EH (cell line): Measurements from ENCODE around the gene RAB11A.
"Not testable (repeated sequence)": the region's sequence is repeated elsewhere in the genome, so short reads cannot be mapped to it uniquely, and the experiment has no call there.

Experiments
- DNase-seq: peaks from one replicate; pipeline ENCODE4 v3.0.0-alpha.2; 2015; ENCODE audit warnings: low read depth

Gene RAB11A

DNA sequence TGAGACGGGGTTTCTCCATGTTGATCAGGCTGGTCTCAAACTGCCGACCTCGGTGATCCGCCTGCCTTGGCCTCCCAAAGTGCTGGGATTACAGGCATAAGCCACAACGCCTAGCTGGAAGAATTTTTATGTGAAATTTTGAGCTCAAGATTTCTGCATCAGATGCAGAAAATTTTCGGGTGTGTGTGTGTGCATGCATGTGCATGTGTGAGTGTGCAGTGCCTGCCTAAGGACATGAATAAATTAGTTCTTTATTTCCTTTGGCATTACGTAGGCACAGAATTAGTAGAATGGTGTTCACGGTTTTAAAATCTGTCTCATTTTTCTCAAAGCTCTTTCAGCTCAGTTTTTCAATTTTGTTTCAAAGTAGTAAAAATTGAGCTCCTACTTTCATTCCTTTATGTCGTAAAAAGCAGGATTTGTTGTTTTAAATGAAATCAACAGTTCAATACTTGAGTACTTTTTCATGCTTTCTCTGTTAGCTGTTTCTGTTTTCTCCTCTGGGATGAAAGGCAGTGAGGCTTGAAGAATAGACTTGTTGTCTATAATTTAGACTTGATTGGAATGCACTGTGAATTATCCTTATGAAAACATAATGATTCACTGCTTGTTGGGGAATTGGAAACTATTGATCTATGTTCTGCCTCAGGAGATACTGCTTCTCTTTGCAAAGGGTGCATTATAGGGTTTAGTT lies 23.3 kb upstream of the RAB11A start:
- no peak for DNase-seq

DNA sequence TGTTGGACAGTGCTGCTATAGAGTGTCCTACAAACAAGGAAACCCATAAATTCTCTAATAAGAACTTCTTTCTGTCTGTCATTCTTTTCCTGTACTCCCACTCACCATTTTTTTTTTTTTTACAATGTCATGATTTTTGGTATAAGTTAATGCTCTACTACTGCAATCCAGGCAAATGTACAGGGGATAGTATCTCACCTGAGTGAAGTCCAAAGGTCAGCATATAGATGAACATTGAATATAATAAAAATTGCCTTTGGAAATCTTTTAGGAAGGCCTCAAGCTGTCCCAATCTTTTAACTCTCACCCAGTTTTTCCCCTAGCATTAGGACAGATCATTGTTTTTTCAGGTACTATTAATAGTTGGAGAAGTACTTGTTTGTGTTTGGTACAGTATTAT lies 21.3 kb upstream of the RAB11A start:
- DNase-seq: no peak

DNA sequence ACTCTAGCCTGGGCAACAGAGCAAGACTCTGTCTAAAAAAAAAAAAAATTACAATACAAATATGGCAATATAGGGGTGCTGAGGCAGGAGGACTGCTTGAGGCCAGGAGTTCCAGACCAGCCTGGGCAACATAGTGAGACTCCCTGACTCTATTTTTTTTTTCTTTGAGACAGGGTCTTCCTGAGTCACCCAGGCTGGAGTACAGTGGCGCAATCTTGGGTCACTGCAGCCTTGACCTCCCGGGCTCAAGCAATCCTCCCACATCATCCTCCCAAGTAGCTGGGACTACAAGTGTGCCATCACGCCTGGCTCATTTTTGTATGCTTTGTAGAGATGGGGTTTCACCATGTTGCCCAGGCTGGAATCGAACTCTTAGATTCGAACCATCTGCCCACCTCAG lies 17.3 kb upstream of the RAB11A start:
- no peak for DNase-seq

DNA sequence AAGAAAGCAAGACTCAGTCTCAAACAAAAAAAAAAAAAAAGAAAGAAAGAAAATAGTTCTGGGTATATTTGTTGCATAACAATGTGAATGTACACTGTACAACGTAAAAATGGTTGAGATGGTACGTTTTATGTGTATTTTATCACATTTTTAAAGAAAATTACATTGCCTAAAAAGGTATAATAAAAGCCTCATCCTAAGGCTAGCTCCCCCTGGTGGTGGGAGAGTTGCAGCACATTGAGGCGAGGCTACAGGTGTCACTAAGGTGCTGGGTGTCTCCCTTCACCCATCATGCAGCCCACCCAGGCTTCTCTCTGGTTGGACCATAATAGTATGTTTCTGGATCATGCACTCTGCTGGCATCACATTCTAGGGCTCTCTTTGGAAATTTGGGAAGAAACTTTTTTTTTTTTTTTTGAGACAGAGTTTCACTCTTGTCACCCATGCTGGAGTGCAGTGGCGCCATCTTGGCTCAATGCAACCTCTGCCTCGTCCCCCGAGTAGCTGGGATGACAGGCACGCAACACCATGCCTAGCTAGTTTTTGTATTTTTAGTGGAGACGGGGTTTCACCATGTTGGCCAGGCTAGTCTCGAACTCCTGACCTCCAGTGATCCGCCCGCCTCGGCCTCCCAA lies 12.4 kb upstream of the RAB11A start:
- peak; percentile 66 for DNase-seq

DNA sequence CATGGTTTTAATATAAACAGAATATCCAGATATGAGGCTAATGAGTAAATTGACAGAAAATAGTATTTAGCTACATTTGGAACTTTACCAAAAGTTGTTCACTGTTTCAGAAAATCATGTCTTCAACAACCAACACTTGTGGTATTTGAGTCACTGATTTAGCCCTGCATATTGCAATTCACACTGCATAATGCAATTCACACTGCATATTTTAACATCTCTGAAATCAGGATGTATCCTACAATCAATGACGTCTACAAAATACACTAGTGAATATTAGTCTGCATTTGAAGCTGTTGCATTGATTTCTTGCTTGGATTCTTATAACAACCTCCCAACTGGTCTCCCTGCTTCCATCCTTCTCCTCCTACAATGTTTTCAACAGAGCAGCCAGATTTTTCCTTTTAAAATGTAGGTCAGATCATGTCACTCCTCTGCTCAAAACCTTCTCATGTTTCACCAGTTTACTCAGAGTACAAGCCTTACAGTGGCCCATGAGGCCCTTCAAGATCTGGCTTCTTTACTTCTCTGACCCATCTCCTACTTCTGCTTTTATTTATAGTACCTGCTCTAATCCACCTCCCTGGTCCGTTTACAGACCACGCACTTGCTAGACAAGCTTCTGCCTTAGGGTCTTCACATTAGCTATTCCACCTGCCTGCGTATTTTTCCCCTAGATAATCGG lies 11.4 kb upstream of the RAB11A start:
- DNase-seq: no peak

DNA sequence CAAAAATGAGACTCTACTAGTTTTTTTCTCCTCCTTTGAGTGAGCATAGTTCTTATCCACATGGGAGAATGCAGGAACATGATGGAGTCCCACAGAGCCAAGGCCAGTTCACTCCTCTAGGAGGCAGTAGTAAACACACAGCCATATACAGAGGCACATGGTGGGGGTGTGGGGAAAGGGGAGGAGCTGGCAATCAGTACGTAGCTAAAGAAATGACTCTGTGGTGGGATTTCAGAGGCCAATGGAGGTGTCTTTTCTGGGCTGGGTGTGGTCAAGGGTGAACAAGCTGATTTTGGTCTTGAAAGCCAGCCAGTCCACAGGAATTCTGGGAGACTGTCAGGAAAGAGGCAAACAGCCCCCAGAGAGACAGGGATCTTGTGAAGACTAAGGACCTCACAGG lies 6.6 kb upstream of the RAB11A start:
- DNase-seq: peak; percentile 73

DNA sequence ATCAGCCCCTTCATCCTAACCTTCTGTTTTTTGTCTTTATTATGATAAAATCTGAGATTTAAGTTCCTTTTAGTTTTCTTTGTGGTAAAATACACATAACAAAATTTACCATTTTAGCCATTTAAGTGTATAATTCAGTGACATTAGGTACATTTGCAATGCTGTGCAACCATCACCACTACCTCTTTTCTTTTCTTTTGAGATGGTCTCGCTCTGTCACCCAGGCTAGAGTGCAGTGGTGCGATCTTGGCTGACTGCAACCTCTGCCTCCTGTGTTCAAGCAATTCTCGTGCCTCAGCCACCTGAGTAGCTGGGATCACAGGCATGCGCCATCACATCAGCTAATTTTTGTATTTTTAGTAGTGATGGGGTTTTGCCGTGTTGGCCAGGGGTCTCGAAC lies 6.2 kb upstream of the RAB11A start:
- no peak for DNase-seq

DNA sequence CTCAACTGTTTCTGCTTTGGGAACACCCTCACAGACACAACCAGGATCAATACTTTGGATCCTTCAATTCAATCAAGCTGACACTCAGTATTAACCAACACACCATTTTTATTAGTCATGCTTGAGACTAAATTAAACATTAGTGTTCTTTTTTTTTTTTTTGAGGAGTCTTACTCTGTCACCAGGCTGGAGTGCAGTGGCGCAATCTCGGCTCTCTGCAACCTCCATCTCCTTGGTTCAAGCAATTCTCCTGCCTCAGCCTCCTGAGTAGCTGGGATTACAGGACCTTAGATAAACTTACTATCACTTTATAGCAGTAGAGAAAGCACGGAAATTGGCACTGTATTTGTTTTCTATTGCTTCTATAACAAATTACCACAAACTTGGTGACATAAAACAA lies 2.0 kb upstream of the RAB11A start:
- DNase-seq: no peak

DNA sequence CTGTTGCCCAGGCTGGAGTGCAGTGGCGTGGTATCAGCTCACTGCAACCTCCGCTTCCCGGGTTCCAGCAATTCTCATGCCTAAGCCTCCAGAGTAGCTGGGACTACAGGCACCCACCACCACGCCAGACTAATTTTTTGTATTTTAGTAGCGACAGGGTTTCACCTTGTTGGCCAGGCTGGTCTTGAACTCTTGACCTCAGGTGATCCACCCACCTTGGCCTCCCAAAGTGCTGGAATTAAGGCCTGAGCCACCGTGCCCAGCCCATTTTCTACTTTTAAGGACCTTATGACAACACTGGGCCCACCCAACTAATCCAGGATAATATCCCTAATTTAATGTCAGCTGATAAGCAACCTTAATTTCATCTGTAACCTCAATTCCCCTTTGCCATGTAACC lies 1.4 kb upstream of the RAB11A start:
- DNase-seq: not testable (repeated sequence)

DNA sequence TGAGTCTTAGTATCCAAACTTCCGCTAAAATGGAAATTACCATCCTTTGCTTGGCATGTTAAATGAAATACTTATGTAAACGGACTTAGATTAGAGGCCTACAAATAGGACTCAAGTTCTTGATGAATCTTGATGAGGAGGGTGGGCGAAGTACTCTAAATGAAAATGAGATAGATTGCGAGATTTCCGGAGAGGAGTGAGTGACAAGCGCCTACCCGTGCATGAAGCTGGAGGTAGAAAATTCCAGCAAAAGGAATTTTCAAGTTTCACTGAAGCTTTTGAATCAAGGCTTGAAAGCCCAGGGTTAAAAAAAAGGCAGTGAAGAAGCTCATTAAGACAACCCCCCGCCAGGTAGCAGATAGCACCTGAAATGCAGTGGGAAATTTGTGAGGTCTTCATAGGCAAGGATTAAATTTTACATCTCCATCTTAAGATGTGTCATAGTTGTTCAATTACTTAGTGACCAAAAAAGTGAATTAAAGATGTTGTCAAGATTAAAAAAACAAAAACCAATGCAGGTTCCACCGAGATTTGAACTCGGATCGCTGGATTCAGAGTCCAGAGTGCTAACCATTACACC lies 655 bp upstream of the RAB11A start:
- DNase-seq: no peak

DNA sequence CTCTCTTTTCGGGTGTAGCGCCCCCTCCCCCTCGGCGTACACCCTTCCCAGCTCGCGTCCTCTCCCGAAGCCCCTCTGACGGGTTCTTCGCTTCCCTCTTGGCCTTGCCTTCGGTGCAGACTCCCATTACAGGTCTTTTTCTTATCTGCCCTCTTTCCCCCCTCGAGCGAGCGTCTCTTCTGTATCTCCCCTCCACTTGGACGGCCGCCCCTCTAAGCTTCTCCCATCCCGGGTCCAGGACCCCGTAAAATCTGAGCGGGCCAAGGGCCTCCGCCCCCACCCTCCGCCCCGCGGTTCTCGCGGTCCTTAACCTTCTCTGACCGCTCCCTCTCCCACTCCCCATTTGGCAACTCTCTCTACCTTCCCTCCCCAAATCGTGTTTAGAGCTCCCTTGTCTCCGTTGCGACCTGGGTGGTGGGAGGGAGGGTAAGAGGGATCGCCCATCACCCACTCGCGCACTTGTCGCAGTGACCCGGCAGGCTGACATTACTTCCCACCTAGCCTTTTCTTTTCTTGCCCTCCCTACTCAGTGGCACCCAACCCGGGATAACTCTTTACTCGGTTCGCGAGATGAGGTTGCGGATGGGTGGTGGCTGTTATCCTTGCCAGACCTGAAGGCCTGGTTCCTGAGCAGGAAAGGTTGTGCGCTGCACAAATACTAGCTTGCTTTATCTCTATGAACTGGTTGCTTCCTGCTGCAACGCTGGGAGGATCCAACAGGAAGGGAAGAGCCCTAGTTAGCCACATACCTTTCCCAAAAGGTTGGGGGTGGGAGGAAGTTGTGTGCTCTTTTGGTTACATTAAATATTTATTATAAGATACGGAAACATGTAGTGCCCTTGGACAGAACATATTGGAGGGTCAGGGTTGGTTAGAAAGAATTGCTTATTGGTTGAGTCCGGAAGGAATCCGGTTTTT lies 922 bp downstream of the RAB11A start:
- peak; percentile 52 for DNase-seq

DNA sequence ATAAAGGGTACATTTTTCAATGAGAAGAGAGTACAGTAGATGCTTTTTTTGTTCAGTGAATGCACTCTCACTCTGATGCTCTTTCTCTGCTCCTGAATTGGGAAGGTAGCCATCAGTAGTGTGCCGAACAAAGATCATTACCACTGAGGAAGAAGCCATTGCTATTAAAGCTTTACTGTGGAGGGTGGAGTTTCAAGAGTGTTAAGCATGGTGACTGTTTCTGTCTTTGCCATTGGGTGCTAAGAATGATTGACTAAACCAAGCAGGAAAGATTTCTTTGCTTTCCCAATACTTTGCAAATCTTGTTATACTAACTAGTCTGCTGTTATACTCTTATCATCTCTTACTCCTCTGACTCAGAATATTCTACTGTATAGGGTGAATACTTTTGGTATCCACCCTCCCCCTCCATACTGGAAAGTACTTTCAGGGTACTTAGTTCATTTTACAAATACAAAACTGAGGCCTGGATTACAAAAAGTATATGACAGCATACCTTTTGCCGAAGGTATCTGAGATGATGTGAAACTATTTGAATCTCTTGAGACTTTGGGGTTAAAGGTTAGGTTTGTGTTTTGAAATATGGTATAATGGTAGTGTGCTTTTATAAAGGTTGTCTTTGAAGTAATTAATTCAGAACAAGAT lies 1.7 kb downstream of the RAB11A start:
- DNase-seq: peak; percentile 52

DNA sequence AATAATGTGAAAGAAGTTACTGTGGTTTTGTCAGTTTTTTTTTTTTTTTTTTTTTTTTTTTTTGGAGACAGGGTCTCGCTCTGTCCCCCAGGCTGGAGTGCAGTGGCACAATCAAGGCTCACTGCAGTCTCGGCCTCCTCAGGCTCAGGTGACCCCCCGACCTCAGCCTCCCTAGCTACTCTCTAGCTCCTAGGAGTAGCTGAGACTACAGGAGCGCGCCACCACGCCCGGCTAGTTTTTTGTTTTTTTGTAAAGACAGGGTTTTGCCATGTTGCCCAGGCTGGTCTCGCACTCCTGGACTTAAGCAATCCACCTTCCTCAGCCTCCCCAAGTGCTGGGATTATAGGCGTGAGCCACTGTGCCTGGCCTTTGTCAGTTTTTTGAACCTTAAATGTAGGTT lies 2.6 kb downstream of the RAB11A start:
- not testable (repeated sequence) for DNase-seq

DNA sequence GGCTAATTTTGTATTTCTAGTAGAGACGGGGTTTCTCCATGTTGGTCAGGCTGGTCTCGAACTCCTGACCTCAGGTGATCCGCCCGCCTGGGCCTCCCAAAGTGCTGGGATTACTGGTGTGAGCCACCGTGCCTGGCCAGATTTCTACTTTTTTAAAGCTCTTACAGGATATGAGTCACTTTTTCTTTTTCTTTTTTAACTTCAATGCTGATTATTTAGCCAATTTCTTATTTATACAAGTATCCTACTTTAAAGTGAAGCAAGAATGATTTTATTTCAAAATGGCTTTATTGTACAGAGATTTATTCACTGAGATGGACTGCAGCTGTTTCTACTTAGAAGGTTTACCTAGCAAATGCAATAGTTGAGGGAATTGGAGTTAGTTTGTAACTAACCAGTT lies 3.3 kb downstream of the RAB11A start:
- peak; percentile 36 for DNase-seq

DNA sequence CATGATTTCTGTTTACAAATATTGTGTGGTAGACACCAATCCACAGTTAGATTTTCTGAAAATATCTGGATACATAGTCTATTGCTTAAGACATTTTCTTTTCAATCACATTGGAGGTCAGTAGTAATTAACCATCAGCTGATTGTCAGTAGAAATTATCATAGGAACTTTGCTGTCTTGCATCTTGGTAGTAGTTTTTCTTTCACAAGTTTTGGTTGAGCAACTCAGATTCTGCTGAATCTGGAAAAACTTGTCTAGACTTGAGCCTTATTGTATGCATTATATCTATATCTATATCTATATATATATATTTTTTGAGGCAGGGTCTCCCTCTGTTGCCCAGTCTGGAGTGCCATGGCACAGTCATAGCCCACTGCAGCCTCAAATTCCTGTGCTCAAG lies 4.0 kb downstream of the RAB11A start:
- no peak for DNase-seq

DNA sequence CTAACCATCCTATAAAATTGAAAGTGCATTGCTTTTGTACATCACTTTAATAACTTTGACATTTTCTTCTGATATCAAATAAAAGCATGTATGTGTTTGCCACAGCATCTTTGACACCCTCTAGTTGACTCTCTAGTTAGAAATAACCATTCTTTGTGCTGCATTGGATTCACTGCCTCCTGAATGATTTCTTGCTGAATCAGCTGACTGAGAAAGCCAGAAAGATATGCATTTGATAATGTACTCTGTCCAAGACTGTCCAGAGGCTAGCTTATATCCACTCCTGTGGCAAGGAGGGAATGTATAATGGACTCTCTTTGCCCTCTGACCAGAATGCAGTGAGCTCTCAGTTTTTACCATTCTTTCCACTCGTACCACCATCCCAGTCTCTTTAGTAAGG lies 6.2 kb downstream of the RAB11A start:
- DNase-seq: no peak

DNA sequence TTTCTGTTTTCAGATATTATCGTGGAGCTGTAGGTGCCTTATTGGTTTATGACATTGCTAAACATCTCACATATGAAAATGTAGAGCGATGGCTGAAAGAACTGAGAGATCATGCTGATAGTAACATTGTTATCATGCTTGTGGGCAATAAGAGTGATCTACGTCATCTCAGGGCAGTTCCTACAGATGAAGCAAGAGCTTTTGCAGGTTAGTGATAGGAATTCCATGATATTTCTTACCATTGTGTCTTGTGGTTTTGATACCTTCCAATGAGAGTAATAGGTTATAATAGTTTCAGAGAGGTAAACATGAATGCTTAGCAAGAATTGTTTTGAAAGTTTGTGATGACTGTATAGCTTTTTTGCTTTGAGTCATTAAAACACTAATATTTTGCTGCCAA lies 8.5 kb downstream of the RAB11A start:
- no peak for DNase-seq

DNA sequence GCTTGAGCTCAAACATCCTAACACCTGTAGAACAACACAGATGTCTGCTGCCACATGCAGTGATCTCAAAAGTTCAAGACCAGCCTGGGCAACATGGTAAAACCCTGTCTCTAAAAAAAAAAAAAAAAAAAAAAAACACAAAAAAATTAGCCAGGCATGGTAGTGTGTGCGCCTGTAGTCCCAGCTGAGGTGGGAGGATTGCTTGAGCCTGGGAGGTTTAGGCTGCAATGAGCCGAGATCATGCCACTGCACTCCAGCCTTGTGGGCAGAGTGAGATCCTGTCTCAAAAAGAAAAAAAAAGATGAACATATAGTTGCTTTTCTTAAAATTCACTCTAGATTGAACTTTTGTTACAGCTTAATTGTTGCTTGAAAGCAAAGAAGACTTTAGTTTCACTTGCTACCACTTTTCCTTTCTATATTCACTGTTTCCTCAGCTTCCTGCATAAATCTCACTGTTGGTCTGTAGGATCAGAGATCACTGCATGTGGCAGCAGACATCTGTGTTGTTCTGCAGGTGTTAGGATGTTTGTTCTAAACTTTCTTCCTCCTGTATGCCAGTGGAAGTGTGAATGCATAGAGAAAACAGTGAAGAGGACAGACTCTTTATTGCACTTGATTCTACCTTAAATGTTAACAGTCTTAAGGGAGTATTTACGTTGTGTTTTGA lies 12.6 kb downstream of the RAB11A start:
- DNase-seq: no peak

DNA sequence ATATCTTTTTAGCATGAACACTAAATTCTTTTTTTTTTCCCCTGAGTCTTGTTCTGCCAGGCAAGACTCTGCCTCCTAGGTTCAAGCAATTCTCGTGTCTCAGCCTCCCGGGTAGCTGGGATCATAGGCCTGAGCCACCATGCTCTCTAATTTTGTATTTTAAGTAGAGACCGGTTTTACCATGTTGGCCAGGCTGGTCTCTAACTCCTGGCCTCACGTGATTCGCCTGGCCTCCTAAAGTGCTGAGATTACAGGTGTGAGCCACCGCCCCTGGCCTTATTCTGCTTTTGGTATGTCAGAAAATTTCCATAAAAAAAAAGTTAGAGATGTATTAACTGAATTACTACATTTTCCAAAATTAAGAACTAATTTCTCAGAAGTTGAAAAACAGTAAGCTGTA lies 14.3 kb downstream of the RAB11A start:
- DNase-seq: no peak

DNA sequence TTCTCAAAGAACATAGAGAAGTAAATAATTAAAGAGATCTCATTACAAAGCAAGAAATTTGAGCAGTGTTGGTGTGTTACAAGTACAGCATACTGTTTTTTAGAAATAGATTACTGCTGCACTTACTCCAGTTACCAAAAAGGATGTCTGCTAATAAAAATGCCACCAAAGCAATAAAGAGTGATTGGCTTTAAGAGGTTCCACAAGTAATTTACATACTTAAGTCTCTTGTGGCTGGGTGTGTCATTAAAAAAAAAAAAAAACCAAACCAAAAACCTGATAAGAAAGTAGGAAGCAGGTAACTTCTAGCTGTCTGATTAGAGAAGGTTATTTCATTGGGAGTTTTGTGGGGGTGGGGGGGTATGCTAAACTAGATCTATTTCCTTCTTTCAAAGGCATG lies 15.2 kb downstream of the RAB11A start:
- no peak for DNase-seq

DNA sequence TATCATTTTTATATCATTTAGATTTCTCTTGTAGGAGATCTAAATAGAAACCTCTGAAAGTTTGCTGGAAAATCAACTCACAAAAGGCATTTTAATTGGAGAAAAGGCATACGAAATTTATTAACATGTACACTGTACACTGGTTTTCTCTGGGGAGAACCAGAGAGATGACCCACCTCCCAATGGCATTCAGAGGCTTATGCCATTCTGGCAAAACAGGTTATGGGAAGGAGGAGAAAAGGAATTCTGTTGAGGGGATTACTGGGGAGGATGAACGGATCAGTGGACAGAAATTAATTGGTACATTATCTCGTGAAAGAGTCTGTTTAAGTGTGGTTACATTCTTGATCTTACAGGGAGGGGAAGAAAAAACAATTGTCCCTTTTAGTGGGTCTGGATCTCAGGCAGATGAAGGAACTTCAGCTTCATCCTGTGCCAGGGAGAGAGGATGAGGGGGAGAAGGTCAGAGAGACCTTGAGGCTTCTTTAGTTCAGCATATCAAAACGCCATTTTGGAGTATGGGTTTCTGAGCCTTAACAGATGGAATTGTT lies 16.5 kb downstream of the RAB11A start:
- no peak for DNase-seq
